Effector memory CD4-positive, alpha-beta T cell (primary cell): ENCODE measurements around the gene SLC6A5.

Source experiments
- DNase-seq, 3 donors: peaks; one replicate each; pipeline ENCODE4 v3.0.0-alpha.2; 2020
- H3K27ac ChIP-seq: 2 replicates; pipeline ENCODE4 v1.7.0; 2013; ENCODE audit warnings: mild to moderate bottlenecking, low read length, moderate library complexity; ENCODE audit not compliant: insufficient read depth, poor library complexity, severe bottlenecking
- H3K27me3 ChIP-seq: replicated peaks from 2 replicates; pipeline ENCODE4 v1.7.0; 2013; ENCODE audit warnings: mild to moderate bottlenecking, low read length; ENCODE audit not compliant: insufficient read depth, control insufficient read depth, poor library complexity, severe bottlenecking
- H3K36me3 ChIP-seq: 2 replicates; pipeline ENCODE4 v1.7.0; 2013; ENCODE audit warnings: mild to moderate bottlenecking, low read length, moderate library complexity; ENCODE audit not compliant: control insufficient read depth, insufficient read depth
- H3K4me1 ChIP-seq: 2 replicates; pipeline ENCODE4 v1.7.0; 2013; ENCODE audit warnings: low read length, mild to moderate bottlenecking; ENCODE audit not compliant: control insufficient read depth, insufficient read depth, poor library complexity, severe bottlenecking
- H3K4me3 ChIP-seq: 2 replicates; pipeline ENCODE4 v1.7.0; 2013; ENCODE audit warnings: low read length, low read depth, mild to moderate bottlenecking; ENCODE audit not compliant: insufficient read depth, poor library complexity, severe bottlenecking
- H3K9me3 ChIP-seq: 2 replicates; pipeline ENCODE4 v1.7.0; 2013; ENCODE audit warnings: mild to moderate bottlenecking, low read length, moderate library complexity; ENCODE audit not compliant: control insufficient read depth

SLC6A5 gene

GRCh38 chr11:20661850-20662249, 62.4 kb downstream of the SLC6A5 start:
- no peak overlapping the region for H3K4me3 ChIP-seq

GRCh38 chr11:20668131-20668809, 68.9 kb downstream of the SLC6A5 start:
- Histone ChIP-seq H3K27ac (no peak overlapping the region), H3K9me3 (no peaks in the 10 kb centered on the region), H3K4me1 (no peaks in the 10 kb centered on the region), H3K4me3 (no peak overlapping the region), H3K36me3 (no peaks in the 10 kb centered on the region), H3K27me3 (peaks cover 14% of the 10 kb centered on the region)
- no peak for DNase-seq

More at GRCh38 chr11:20661850-20662249, 62.4 kb downstream of the SLC6A5 start:
- H3K27ac ChIP-seq: no peak overlapping the region
- no peaks in the 10 kb centered on the region for H3K36me3 ChIP-seq
- DNase-seq: no peak
- no peaks in the 10 kb centered on the region for H3K9me3 ChIP-seq
- no peaks in the 10 kb centered on the region for H3K4me1 ChIP-seq
- no peaks in the 10 kb centered on the region for H3K27me3 ChIP-seq

- H3K36me3 ChIP-seq: no peaks in the 10 kb centered on the region
- DNase-seq: no peak
- H3K27me3 ChIP-seq: peaks cover 16% of the 10 kb centered on the region
- H3K4me1 ChIP-seq: no peaks in the 10 kb centered on the region
- H3K9me3 ChIP-seq: no peaks in the 10 kb centered on the region
- no peak within 1 kb of the TSS for H3K27ac ChIP-seq
- H3K4me3 ChIP-seq: no peak within 1 kb of the TSS
These were observed 69.7 kb downstream of the SLC6A5 start, which contains the start of gene NELL1 for GRCh38 chr11:20668844-20669819. Gene NELL1 (plus strand): TSS chr11:20669586.

- DNase-seq: no peak
- H3K27me3 ChIP-seq: peaks cover 16% of the 10 kb centered on the region
- H3K4me1 ChIP-seq: no peaks in the 10 kb centered on the region
- no peaks in the 10 kb centered on the region for H3K36me3 ChIP-seq
- no peak overlapping the region for H3K4me3 ChIP-seq
- no peaks in the 10 kb centered on the region for H3K9me3 ChIP-seq
- H3K27ac ChIP-seq: no peak overlapping the region
These were observed 70.6 kb downstream of the SLC6A5 start for GRCh38 chr11:20669820-20670684.

- Histone ChIP-seq H3K4me1 (no peaks in the 10 kb centered on the region), H3K27me3 (peaks cover 16% of the 10 kb centered on the region)
These were observed 71.6 kb downstream of the SLC6A5 start for GRCh38 chr11:20670932-20671403.

GRCh38 chr11:20671856-20672546, 72.6 kb downstream of the SLC6A5 start:
- Histone ChIP-seq H3K27ac (no peak overlapping the region), H3K9me3 (no peaks in the 10 kb centered on the region), H3K4me3 (no peak overlapping the region), H3K4me1 (no peaks in the 10 kb centered on the region), H3K36me3 (no peaks in the 10 kb centered on the region), H3K27me3 (peaks cover 16% of the 10 kb centered on the region)
- DNase-seq: no peak

More at GRCh38 chr11:20670932-20671403, 71.6 kb downstream of the SLC6A5 start:
- Histone ChIP-seq H3K36me3 (no peaks in the 10 kb centered on the region), H3K4me3 (no peak overlapping the region), H3K27ac (no peak overlapping the region), H3K9me3 (no peaks in the 10 kb centered on the region)
- no peak for DNase-seq

- Histone ChIP-seq H3K36me3 (no peaks in the 10 kb centered on the region), H3K27ac (no peak overlapping the region), H3K9me3 (no peaks in the 10 kb centered on the region), H3K4me3 (no peak overlapping the region), H3K27me3 (peaks cover 16% of the 10 kb centered on the region), H3K4me1 (no peaks in the 10 kb centered on the region)
- no peak for DNase-seq
These were observed 73.2 kb downstream of the SLC6A5 start for GRCh38 chr11:20672575-20672974.

- H3K27me3 ChIP-seq: peaks cover 8% of the 10 kb centered on the region
- no peaks in the 10 kb centered on the region for H3K36me3 ChIP-seq
- H3K4me3 ChIP-seq: no peak overlapping the region
- no peak overlapping the region for H3K27ac ChIP-seq
- H3K9me3 ChIP-seq: no peaks in the 10 kb centered on the region
- no peak for DNase-seq
- H3K4me1 ChIP-seq: no peaks in the 10 kb centered on the region
These were observed 77.2 kb downstream of the SLC6A5 start for GRCh38 chr11:20676658-20677057.

GRCh38 chr11:20688761-20689160, 89.4 kb downstream of the SLC6A5 start:
- no peak for DNase-seq
- no peak overlapping the region for H3K4me3 ChIP-seq
- H3K36me3 ChIP-seq: no peaks in the 10 kb centered on the region
- no peaks in the 10 kb centered on the region for H3K4me1 ChIP-seq
- no peaks in the 10 kb centered on the region for H3K9me3 ChIP-seq
- H3K27ac ChIP-seq: no peak overlapping the region
- H3K27me3 ChIP-seq: no peaks in the 10 kb centered on the region
